Left lung (tissue), 10 donors: ENCODE results near the gene SERTAD1. TPM values are rescaled to one million over a fixed set of nuclear protein-coding genes. Genes with fewer than 3 reads are reported as not detected.

ENCODE experiments used
- ATAC-seq: fragments of 200-7000 bp; cut with Tn5 transposase; one replicate; pipeline ENCODE4 v1.9.1; 2020; ENCODE audit warnings: moderate library complexity
- DNase-seq, 4 donors: peaks; one replicate each; pipeline ENCODE4 v3.0.0-alpha.2; 2013 to 2020
- H3K27ac ChIP-seq, 2 donors: fragments of 200-600 bp; sonication (generic) in 1 of 2; one replicate each; pipeline versions ENCODE4 v1.5.0 to v1.8.0; 2020 to 2021
- H3K27me3 ChIP-seq, 2 donors: fragments of 200-600 bp; sonication (generic) in 1 of 2; one replicate each; pipeline versions ENCODE4 v1.5.0 to v1.8.0; 2020 to 2021
- H3K36me3 ChIP-seq, 2 donors: fragments of 200-600 bp; sonication (generic) in 1 of 2; one replicate each; pipeline versions ENCODE4 v1.5.0 to v1.8.0; 2020 to 2021
- H3K4me1 ChIP-seq, 2 donors: fragments of 200-600 bp; one replicate each; pipeline ENCODE4 v1.8.0; 2021
- H3K4me3 ChIP-seq, 2 donors: fragments of 200-600 bp; sonication (generic) in 1 of 2; one replicate each; pipeline versions ENCODE4 v1.5.0 to v1.8.0; 2020 to 2021; ENCODE audit warnings: mild to moderate bottlenecking in 1 of 2
- H3K9me3 ChIP-seq, 2 donors: fragments of 200-600 bp; sonication (generic) in 1 of 2; one replicate each; pipeline versions ENCODE4 v1.5.0 to v1.8.0; 2020 to 2021
- CTCF ChIP-seq, 2 donors: fragments of 200-600 bp; sonication (generic) in 1 of 2; IDR thresholded peaks; one replicate each; pipeline versions ENCODE4 v1.5.0 to v1.8.0; 2021; ENCODE audit warnings: antibody characterized with exemption in 2 of 2
- intact Hi-C, 2 donors: fragments of 100-400 bp; cut with DNase I; formaldehyde crosslinking; loops; one replicate each; pipeline versions ENCODE4 v1.11.2 to v1.14.2; 2022
- polyA plus RNA-seq, 6 donors: library from polyadenylated mRNA; unstranded; fragments of 120-200 nt; gene quantifications; one replicate each; pipeline ENCODE4 v1.2.1, GENCODE V29; 2013; ENCODE audit not compliant: insufficient read length in 6 of 6
- total RNA-seq, 2 donors: library from RNA; stranded (reverse); fragmentation: NEBNext Ultra II Directional; extraction: Animal tissue kit (Norgen Biotek cat#: 25700); gene quantifications; one replicate each; pipeline ENCODE4 v1.2.1, GENCODE V29; 2021
- donor health status: DM: no; HTN: yes; CAD: no.
- donor health status: DM: no; HTN: no; CAD: no.

SERTAD1 gene
- total and polyA plus RNA-seq, 8 donors, result 4.3 to 17.5 (median 6.9) TPM

DNA sequence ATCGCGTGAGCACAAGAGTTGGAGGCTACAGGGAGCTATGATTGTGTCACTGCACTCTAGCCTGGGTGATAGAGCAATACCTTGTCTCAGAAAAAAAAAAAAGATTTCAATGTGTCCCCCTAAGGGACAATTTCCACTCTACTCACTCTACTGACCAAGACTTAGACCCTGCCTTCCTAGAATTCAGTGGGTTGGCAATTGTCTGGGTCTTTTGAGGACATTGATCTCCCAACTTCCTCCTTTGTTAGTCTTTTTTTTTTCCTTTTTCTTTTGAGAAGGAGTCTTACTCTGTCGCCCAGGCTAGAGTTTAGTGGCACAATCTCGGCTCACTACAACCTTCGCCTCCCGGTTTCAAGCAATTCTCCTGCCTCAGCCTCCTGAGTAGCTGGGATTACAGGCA is 43.2 kb upstream of the SERTAD1 start:
- peaks cover 12 to 26% of the 10 kb centered on the region in 2 donors for H3K4me1 ChIP-seq
- no peak overlapping the region for H3K27ac ChIP-seq
- no peak for DNase-seq
- no peaks in the 10 kb centered on the region for H3K36me3 ChIP-seq
- no peak overlapping the region for H3K4me3 ChIP-seq
- no peaks in the 10 kb centered on the region for H3K9me3 ChIP-seq
- intact Hi-C loops, result no loop called here
- H3K27me3 ChIP-seq, result peaks cover 0 to 37% of the 10 kb centered on the region in 2 donors
- no peak for ATAC-seq
- TF ChIP-seq CTCF (IDR thresholded peaks at IDR 0.05), result no peak

DNA sequence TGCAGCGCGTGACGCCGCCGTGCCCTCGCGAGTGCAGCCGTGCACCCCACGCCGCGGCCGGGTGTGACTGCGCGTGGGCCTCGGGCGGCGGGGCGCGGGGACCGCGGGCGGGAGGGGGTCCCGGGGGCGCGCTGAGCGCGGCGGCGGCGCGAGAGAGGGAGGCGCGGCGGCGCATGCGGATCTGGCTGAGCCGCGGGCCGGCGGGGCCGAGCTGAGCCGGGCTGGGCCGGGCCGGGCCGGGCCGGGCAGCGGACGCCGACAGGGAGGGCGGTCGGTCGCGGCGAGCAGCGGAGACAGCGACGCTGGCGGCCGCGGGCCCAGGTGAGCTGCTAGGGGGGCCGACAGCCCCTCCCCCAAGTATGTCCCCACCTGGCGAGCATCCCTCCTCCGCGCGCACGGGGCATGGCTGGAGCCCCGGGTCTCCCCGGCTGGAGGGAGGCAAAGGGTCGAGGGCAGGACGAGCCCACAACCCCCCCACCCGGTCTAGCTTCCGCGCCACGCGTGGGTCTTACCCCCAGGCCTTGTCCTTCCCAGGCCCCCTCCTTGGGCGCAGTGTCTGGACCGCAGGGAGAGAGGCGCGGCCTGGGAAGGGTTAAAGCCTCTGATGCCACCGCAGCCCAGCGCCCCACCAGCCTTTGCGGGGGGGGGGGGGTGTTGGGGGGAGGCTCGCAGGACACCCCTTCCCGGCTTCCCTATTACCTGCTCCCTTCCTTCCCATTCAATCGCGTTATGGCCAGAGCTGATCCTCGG is 41.4 kb upstream of the SERTAD1 start, which contains the start of gene SPTBN4:
Gene SPTBN4 (plus strand): TSS at position 17 of the 750 bp plus-strand sequence. CDS start 5,621 bp downstream, outside the sequence.
- ATAC-seq, result no peak
- Histone ChIP-seq H3K27ac (peak within 1 kb of the TSS in 1 of 2 donors; percentile 86), H3K4me3 (peak within 1 kb of the TSS; percentile 26 to 57), H3K27me3 (peaks cover 0 to 37% of the 10 kb centered on the region in 2 donors), H3K4me1 (peaks cover 12 to 43% of the 10 kb centered on the region in 2 donors), H3K9me3 (no peaks in the 10 kb centered on the region), H3K36me3 (no peaks in the 10 kb centered on the region)
- intact Hi-C loops, result no loop called here
- DNase-seq, result peak in 1 of 4 donors; percentile 81
- no peak for TF ChIP-seq CTCF (IDR thresholded peaks at IDR 0.05)

GRCh38 chr19:40466219-40466984 is 40.6 kb upstream of the SERTAD1 start:
- no peak for ATAC-seq
- peak overlapping the region in 1 of 2 donors; percentile 86 for H3K27ac ChIP-seq
- intact Hi-C loops, result no loop called here
- H3K36me3 ChIP-seq, result no peaks in the 10 kb centered on the region
- H3K4me1 ChIP-seq, result peaks cover 12 to 51% of the 10 kb centered on the region in 2 donors
- peak overlapping the region; percentile 26 to 57 for H3K4me3 ChIP-seq
- no peaks in the 10 kb centered on the region for H3K9me3 ChIP-seq
- TF ChIP-seq CTCF (IDR thresholded peaks at IDR 0.05), result no peak
- DNase-seq, result peak in 2 of 4 donors; percentile 55 to 83
- H3K27me3 ChIP-seq, result peaks cover 0 to 37% of the 10 kb centered on the region in 2 donors

DNA sequence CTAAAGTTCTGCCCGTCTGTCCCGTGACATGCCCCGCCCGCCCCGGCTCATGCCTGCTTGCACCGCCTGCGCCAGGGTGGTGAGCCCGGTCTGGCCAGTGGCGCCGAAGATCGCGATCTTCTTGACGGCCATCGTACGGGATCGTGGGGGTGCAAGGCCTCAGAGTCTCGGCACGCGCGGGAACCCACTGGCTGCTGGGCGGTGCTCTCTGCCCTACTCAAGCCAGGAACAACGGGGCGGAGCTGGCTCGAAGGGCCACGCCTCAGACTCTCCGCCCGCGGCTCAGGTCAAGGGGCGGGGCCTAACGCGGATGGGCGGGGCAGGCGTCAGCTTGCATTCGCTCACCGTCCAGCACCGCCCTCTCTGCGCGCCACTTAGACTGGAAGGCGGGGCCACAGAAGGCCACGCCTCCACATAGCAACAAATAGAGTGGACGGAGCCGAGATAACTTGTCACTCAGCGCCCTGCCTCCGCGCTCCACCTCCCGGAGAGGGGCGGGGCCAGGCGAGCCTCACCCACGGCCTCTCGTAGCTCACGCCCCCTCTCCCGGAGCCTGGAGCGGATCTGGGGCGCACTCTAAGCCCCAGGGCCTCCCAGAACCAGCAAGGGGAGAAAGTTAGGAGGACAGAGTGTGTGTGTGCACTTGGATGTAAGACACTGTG is 39.9 kb upstream of the SERTAD1 start, which contains the start of gene BLVRB:
Gene BLVRB (minus strand): TSS at position 189 of the 662 bp plus-strand sequence. CDS start 57 bp downstream, at position 132.
- no peak for TF ChIP-seq CTCF (IDR thresholded peaks at IDR 0.05)
- peak within 1 kb of the TSS; percentile 86 to 93 for H3K27ac ChIP-seq
- ATAC-seq (peak; percentile 89), DNase-seq (peak; percentile 99 to 100 (median 100))
- H3K36me3 ChIP-seq, result no peaks in the 10 kb centered on the region
- H3K4me1 ChIP-seq, result peaks cover 12 to 58% of the 10 kb centered on the region in 2 donors
- intact Hi-C loops, result no loop called here
- H3K4me3 ChIP-seq, result peak within 1 kb of the TSS; percentile 57 to 75
- H3K27me3 ChIP-seq, result peaks cover 0 to 37% of the 10 kb centered on the region in 2 donors
- no peaks in the 10 kb centered on the region for H3K9me3 ChIP-seq
